ENCODE results near the gene RMC1.
"Not testable (repeated sequence)": the region's sequence is repeated elsewhere in the genome, so short reads cannot be mapped to it uniquely, and the experiment has no call there.

Gene RMC1

GRCh38 chr18:23567671-23568070 is 64.4 kb downstream of the RMC1 start:
- no peak for DNase-seq

GRCh38 chr18:23568281-23569138 is 65.2 kb downstream of the RMC1 start:
- DNase-seq: no peak

DNA sequence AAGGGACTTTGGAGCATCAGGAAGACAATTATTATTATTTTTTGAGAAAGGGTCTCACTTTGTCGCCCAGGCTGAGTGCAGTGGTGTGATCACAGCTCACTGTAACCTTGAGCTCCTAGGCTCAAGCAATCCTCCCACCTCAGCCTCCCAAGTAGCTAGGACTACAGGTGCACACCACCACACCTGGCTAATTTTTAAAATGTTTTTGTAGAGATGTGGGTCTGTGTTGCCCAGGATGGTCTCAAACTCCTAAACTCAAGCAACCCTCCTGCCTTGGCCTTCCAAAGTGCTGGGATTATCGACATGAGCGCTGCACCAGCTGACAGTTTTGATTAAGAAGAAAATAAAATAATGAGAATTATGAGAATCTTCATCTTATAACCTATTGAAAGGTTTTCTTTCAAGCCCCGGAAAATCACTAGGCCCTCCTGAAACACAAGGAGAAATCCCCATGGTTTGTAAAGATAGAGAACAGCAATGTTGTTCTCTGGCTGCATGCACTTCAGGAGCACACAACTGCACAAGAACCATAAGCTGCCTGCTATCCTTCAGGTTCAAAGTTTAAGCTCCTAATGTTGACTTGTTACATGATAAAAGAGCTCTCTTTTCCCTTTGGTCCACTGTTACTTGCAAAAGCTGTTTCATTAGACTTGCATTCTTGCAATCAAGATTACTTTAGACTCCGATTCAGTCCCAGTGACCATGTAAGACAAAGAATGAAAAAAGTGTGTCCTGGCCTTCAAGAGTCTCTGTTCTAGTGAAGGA is 66.2 kb downstream of the RMC1 start:
- DNase-seq: no peak

- no peak for DNase-seq
Observed at GRCh38 chr18:23570912-23571504, 67.7 kb downstream of the RMC1 start.

- no peak for DNase-seq
Observed at GRCh38 chr18:23572012-23572411, 68.7 kb downstream of the RMC1 start.

GRCh38 chr18:23572570-23572969 is 69.3 kb downstream of the RMC1 start:
- no peak for DNase-seq

- no peak for DNase-seq
Observed at GRCh38 chr18:23573020-23573419, 69.7 kb downstream of the RMC1 start.

GRCh38 chr18:23573626-23574431 is 70.5 kb downstream of the RMC1 start:
- peak; percentile 33 for DNase-seq

DNA sequence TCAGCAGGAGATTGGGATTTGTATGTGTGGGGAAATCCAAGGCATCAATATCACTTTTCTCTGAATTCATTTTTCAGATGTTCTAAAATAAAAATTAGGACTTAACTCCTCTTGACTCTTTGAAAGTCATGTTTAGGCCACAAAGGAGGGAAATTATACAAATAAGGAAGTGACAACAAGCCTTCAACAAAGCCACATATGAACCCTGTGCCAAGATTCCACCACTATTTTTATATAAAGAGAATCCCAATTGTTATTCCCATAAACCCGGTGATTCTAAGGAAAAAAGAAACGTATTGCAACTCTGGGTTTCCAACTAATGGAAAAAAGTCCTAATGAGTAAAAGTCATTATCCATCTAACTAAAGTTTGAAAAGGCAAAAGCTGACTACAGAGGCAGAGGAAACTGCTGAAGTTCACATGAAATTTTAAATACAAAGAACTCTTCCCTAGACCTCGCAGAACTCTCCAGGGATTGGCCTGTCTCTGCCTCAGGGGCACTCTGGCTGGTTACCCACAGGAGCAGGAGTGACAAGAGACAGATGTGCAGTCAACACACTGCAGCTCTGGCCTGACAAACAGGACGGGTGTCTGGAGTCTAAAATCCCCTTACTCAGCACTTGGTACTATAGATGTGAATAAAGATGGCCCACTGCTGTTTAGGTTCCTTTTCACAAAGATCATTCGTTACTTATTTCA is 71.4 kb downstream of the RMC1 start:
- DNase-seq: no peak

GRCh38 chr18:23575309-23575651 is 72.0 kb downstream of the RMC1 start:
- DNase-seq: no peak

DNA sequence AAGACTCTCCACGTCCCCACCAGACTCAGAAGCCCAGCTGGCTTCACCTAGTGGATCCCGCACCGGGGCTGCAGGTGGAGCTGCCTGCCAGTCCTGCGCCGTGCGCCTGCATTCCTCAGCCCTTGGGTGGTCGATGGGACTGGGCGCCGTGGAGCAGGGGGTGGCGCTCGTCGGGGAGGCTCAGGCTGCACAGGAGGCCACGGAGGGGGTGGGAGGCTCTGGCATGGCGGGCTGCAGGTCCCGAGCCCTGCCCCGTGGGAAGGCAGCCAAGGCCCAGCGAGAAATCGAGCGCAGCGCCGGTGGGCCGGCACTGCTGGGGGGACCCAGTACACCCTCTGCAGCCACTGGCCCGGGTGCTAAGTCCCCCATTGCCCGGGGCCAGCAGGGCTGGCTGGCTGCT is 74.2 kb downstream of the RMC1 start:
- not testable (repeated sequence) for DNase-seq

DNA sequence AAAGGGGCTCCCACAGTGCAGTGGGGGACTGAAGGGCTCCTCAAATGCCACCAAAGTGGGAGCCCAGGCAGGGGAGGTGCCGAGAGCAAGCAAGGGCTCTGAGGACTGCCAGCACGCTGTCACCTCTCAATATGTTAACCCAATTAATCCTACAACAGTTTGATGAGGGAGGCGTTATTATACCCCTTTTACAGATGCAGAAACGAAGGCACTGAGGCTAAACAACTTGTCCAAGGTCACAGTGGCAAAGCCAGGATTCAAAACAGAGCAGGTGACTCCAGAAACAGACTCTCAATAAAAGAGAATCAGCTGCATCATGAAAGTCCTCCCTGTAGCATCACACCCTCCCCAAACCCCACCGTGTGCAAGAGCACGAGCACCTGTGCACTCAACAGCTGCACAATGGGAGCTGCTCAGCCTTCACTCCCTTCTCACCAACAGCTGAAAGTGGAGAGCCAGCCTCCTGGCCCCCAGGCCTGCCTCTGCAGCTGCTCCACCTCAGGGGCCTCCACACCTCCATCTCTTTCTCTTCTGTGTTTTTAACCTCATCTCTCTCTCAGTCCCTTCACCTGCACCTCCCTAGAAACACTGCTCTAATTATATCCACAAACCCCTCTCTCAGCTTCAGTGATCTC is 74.9 kb downstream of the RMC1 start:
- DNase-seq: no peak

GRCh38 chr18:23578891-23579653 is 75.8 kb downstream of the RMC1 start:
- peak; percentile 55 for DNase-seq

- no peak for DNase-seq
Observed at GRCh38 chr18:23580677-23581367, 77.5 kb downstream of the RMC1 start.
